ENCODE data around the gene ZFR2.
"Not testable (repeated sequence)": the region's sequence is repeated elsewhere in the genome, so short reads cannot be mapped to it uniquely, and the experiment has no call there.

Gene ZFR2

GRCh38 chr19:3868770-3869456, at the start of gene ZFR2:
ZFR2 (minus strand) TSS chr19:3869038; CDS start chr19:3869017, 21 bp downstream.
- DNase-seq = no peak

- no peak for DNase-seq
Measured at GRCh38 chr19:3916033-3916432, 47.2 kb upstream of the ZFR2 start.

DNA sequence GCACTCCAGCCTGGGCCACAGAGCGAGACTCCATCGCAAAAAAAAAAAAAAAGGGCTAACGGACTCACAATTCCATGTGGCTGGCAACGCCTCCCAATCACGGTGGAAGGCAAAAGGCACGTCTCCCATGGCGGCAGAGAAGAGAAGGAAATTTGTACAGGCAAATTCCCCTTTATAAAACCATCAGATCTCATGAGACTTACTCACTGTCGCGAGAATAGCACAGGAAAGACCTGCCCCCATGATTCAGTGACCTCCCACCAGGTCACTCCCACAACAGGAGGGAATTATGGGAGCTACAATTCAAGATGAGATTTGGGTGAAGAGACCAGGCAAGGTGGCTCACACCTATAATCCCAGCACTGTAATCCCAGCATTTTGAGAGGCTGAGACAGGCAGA, 45.4 kb upstream of the ZFR2 start:
- no peak for DNase-seq

DNA sequence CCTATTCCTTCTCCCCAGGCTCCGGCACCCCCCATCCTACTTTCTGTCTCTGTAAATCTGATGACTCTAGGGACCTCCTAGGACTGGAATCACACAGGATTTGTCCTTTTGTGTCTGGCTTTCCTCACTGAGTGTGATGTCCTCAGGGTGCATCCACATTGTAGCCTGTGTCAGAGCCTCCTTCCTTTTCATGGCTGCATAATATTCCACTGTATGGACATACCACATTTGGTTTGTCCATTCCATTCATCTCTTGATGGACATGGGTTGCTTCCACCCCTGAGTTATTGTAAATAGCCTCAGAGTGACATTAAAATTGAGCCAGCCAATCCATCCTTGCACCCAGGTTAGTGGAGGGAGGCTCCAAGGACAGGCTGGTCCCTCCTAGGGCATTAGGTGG, 41.3 kb upstream of the ZFR2 start:
- DNase-seq = no peak

DNA sequence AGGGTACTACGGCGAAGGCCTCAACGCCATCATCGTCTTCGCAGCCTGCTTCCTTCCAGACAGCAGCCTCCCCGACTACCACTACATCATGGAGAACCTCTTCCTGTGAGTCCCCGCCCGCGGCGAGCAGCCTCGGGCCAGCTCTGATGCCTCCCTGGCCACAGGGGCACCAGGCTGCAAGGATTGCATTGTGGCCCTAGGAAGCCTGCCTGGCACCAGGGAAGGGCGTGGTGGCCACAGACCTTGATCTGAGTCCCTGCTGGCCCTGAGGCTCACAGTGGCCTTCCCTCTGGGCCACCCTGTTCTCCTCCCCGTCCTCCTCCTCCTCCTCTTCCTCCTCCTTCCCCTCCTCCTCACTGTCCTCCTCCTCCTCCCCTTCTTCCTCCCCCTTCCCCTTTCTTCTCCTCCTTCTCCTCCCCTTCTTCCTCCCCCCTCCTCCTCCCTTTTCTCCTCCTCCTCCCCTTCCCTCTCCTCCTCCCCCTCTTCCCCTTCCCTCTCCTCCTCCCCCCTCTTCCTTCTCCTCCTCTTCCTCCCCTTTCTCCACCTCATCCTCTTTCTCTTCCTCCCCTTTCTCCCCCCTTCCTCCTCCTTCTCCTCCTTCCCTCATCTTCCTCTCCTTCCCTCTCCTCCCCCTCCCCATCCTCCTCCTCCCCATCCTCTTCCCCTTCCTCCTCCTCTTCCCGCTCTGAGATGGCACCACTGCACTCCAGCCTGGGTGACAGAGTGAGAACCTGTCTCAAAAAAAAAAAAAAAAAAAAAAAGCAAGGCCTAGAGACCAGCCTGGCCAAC, 39.6 kb upstream of the ZFR2 start:
- DNase-seq = no peak

DNA sequence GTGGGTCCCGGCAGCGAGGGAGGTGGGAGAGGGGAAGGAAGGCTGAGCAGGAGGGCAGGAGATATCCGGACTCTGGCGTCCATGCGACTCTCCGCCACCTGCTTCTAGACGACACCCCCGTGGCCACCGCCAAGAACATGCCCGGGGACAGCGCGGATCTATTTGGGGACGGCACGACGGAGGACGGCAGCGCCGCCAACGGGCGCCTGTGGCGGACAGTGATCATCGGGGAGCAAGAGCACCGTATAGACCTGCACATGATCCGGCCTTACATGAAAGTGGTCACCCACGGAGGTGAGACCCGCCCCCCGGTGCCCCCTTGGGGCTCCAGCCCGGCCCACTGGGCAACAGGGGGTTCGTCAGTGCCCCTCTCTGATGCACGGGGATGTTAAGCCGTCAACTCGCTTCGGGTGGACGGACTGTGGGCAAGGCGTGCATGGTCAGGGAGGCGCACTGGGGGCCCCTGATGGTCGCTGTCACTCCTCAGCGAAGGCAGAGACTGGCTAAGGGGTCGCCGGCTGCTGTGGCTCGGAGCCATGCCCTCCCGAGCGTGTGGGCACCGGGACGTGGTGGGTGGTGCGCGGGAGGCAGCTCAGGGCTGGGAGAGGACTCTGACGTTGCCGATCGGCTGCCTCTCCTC, 38.9 kb upstream of the ZFR2 start:
- DNase-seq = no peak

DNA sequence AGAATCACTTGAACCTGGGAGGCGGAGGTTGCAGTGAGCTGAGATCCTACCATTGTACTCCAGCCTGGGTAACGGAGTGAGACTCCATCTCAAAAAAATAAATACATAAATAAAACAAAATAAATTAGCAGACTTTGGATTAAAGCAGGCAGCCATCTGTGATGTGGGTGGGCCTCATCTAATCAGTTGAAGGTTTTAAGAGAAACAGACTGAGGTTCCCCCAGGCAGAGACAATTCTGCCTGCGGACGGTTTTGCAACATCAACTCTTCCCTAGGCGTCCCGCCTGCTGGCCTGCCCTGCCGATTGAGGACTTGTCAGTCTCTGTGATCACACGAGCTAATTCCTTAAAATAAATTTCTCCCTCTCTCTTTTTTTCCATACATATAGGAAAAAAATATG, 35.4 kb upstream of the ZFR2 start:
- no peak for DNase-seq

- DNase-seq = no peak
Measured at GRCh38 chr19:3902317-3902973, 33.6 kb upstream of the ZFR2 start.

GRCh38 chr19:3899531-3900294, 30.9 kb upstream of the ZFR2 start:
- DNase-seq = no peak

- DNase-seq = no peak
Measured at GRCh38 chr19:3898426-3898825, 29.6 kb upstream of the ZFR2 start.

DNA sequence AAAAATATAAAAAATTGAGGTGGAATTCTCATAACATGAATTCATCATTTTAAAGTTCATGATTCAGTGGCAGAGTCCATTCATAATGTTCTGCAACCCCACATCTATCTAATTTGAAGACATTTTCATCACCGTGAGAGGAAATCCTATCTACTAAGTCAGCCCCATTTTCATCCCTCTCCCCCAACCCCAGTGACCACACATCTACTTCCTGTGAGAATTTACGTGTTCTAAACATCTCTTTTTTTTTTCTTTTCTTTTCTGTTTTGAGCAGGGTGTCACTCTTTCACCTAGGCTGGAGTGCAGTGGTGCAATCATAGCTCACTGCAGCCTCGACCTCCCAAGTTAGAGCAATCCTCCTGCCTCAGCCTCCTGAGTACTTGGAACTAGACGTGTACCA, 29.1 kb upstream of the ZFR2 start:
- no peak for DNase-seq

GRCh38 chr19:3895788-3896187, 26.9 kb upstream of the ZFR2 start:
- no peak for DNase-seq

GRCh38 chr19:3894959-3895358, 26.1 kb upstream of the ZFR2 start:
- not testable (repeated sequence) for DNase-seq

GRCh38 chr19:3893509-3894179, 24.8 kb upstream of the ZFR2 start:
- no peak for DNase-seq

DNA sequence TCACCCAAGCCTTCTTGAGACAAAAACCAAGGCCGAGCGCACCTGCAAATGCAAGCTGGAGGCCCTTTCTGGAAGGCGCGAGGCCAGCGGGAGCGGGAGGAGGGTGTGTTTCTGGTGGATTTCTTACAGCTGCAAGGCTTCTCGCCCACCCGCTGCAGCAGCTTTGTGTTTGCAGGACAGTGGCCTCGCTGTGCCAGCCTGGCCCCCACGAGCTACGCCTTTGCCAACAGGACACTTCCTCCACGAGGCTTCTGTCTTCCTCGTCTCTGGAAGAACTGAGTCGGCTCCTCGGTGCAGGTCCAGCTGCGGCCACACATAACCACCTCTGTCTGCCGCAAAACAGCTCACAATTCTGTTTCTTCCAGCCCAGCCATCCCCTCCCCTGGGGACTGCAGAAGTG, 21.8 kb upstream of the ZFR2 start:
- DNase-seq = no peak

DNA sequence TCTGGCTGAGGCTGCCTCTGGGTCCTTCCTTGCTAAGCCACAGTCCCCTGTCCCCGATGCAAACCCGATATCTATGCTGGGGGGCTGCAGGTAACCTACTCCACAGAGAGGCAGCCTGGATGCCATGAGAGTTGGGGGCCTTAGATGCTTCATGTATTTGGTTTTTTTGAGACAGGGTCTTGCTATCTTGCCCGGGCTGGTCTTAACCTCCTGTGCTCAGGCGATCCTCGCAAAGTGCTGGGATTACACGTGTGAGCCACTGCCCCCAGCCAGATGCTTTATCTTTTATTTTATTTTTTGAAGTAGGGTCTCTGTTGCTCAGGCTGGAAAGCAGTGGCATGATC, 13.2 kb upstream of the ZFR2 start:
- no peak for DNase-seq

GRCh38 chr19:3881272-3882040, 12.6 kb upstream of the ZFR2 start:
- DNase-seq = peak; percentile 31

DNA sequence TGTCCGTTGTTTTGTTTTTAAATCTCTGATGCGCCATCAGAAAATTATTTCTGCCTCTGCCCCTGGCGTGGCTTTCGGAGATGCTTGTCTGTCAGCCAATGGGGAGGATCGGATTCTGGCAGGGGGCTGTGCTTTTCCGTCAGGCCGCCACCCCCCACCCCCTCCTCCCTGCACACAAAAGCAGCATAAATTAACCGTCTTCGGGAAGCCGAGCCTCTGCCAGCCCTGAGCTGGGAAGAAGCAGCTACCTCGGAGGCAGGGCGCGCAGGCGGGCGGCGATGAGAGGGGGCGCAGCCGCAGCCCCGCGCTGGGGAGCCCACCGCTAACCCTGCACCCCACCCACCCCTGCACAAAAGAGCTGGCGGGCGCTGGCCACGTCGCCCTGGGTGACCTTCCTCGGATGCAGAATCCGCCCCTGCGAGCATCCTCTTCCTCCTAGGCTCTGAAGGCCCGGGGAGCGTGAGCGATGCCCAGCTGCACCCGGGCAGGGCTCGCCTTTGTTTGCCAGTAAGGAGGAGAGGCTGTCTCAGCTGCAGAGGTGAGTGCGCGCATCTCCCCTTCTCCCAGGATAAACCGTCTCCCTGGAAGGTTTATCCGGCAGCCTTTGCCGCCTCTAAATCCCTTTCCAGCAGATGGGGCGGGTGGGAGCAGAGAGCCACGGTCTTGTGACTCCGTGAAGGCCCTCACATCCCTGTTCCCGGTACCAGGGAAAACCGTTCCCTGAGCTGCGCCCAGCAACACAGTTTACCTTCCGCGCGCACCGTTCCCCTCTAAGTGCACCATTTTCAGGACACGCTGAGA, 11.8 kb upstream of the ZFR2 start, which contains the start of gene ATCAY:
ATCAY (plus strand) TSS at position 215 of the 801 bp plus-strand sequence. CDS start 5,083 bp downstream, outside the sequence.
- no peak for DNase-seq

DNA sequence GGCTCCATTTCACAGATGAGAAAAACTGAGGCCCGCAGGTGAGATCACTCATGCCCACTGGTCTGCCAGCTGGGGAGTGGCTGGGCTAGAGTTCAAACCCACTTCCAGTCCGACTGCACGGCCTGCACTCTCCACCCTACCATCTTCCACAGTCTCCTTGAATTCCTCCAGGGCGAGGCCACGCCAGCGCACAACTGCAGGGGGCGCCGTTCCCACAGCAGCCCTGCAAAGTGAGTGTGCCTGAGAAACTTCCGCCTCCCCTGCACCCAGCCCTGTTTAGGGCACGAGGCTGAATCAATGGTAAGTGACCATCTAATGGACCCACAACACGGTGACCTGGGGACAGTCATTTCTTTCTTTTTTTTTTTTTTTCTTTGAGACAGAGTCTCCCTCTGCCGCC, 10.8 kb upstream of the ZFR2 start:
- DNase-seq = no peak

DNA sequence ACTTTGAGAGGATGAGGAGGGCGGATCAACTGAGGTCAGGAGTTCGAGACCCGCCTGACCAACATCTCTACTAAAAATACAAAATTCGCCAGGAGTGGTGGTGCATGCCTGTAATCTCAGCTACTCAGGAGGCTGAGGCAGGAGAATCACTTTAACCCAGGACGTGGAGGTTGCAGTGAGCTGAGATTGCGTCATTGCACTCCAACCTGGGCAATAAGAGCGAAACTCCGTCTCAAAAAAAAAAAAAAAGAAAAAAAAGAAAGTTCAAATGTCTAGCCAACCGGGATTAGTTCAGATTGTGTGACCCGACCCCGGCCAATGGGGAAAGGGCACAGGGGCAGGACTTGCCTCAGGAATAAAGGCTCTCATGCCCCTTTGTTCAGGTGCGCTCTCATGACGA, 5.9 kb upstream of the ZFR2 start:
- not testable (repeated sequence) for DNase-seq
